AG04450 (cell line): ENCODE results near the gene TMEM52. TPM values are rescaled to one million over a fixed set of nuclear protein-coding genes. Genes with fewer than 3 reads are reported as not detected.

Source experiments
- CTCF ChIA-PET: fragments of 300-600, 350-600 bp; formaldehyde crosslinking; extraction: SDS; loops from one replicate; lab custom pipeline; 2022; ENCODE audit warnings: antibody characterized with exemption, inconsistent platforms; lab: Charles Lee
- POLR2A ChIA-PET: fragments of 350-600 bp; formaldehyde crosslinking; extraction: SDS; loops from one replicate; lab custom pipeline; 2021; ENCODE audit warnings: antibody characterized with exemption, inconsistent platforms; lab: Yijun Ruan, JAX
- DNase-seq: peaks from one replicate; pipeline ENCODE4 v3.0.0-alpha.2; 2011; ENCODE audit warnings: low read depth, low spot score
- H3K27ac ChIP-seq: one replicate; pipeline ENCODE4 v1.5.1; 2012; ENCODE audit warnings: low read depth, low read length, control low read depth
- H3K27me3 ChIP-seq: one replicate; pipeline ENCODE4 v1.6.0; 2012; ENCODE audit warnings: low read length; ENCODE audit not compliant: control insufficient read depth, insufficient read depth
- H3K4me3 ChIP-seq: 2 replicates; pipeline ENCODE4 v1.5.1; 2011; ENCODE audit warnings: mild to moderate bottlenecking, low read depth, low read length, control low read depth
- H3K9me3 ChIP-seq: 2 replicates; pipeline ENCODE4 v1.5.1; 2012; ENCODE audit warnings: low read length; ENCODE audit not compliant: control insufficient read depth, insufficient read depth
- CTCF ChIP-seq: IDR thresholded peaks from 2 replicates; pipeline ENCODE4 v1.5.1; 2011; ENCODE audit warnings: low read depth, low read length, control low read depth, inconsistent platforms
- polyA plus RNA-seq: library from polyadenylated mRNA; depleted of rRNA; stranded (reverse); fragments of >200 nt; gene quantifications from 2 replicates; pipeline ENCODE4 v1.2.3, GENCODE V29; 2011; rRNA removed

The TMEM52 gene
- polyA plus RNA-seq, 1 experiment, result 0.30 TPM

GRCh38 chr1:1872329-1872994, 46.6 kb downstream of the TMEM52 start:
- Histone ChIP-seq H3K27ac (no peak overlapping the region), H3K4me3 (no peak overlapping the region), H3K9me3 (peaks cover 5% of the 10 kb centered on the region; the same call in 1 of the 2 replicates), H3K27me3 (no peaks in the 10 kb centered on the region)
- ChIA-PET POLR2A (interaction anchor here (1.6 kb wide), 1 partner anchor 9 kb away, joined by 3 read pairs; no protein-coding TSS in a partner anchor), CTCF (no interaction called here)
- TF ChIP-seq CTCF, result no peak
- DNase-seq, result no peak

GRCh38 chr1:1869469-1869868, 49.6 kb downstream of the TMEM52 start:
- CTCF ChIA-PET, result interaction anchor here (1.5 kb wide), 1 partner anchor 37 kb away, joined by 4 read pairs; no protein-coding TSS in a partner anchor
- Histone ChIP-seq H3K27ac (peak overlapping the region; percentile 31), H3K9me3 (no peaks in the 10 kb centered on the region; the same call in 1 of the 2 replicates), H3K27me3 (no peaks in the 10 kb centered on the region), H3K4me3 (no peak overlapping the region)
- DNase-seq, result no peak
- POLR2A ChIA-PET, result interaction anchor here (0.6 kb wide), 1 partner anchor 21 kb away, joined by 5 read pairs; no protein-coding TSS in a partner anchor
- TF ChIP-seq CTCF, result no peak

Other genes starting within 250 kb of the TMEM52 start
- 30.5 and 36.4 TPM in 2 replicates for gene SLC35E2B, start 226.5 kb downstream of the TMEM52 start, polyA plus RNA-seq
- 6.0 and 10.6 TPM in 2 replicates for gene CDK11A, start 194.9 kb downstream of the TMEM52 start, polyA plus RNA-seq
- gene NADK, start 140.8 kb downstream of the TMEM52 start, polyA plus RNA-seq, result 37.8 and 39.8 TPM in 2 replicates
- gene GNB1, start 28.2 kb downstream of the TMEM52 start, polyA plus RNA-seq, result 400 and 437 TPM in 2 replicates
- 0.21 TPM in 2 replicates for gene CALML6, start 4.0 kb downstream of the TMEM52 start, polyA plus RNA-seq
- not detected in 2 replicates for gene CFAP74, start 84.5 kb upstream of the TMEM52 start, polyA plus RNA-seq
- gene GABRD, start 100.1 kb upstream of the TMEM52 start, polyA plus RNA-seq, result not detected in 2 replicates
- gene PRKCZ, start 131.1 kb upstream of the TMEM52 start, polyA plus RNA-seq, result 3.0 and 4.0 TPM in 2 replicates